OCI-LY7 (cell line): ENCODE data around the gene MRFAP1. TPM values are rescaled to one million over a fixed set of nuclear protein-coding genes. Genes with fewer than 3 reads are reported as not detected.

Source experiments
- BruUV-seq: library from RNA; stranded (reverse); fragments of 400-500 nt; replicated peaks from 2 replicates; lab custom pipeline; 2021; lab: Mats Ljungman, UMichigan
- CTCF ChIA-PET: fragments of 300-600 bp; sonication (Branson Sonifier 250); formaldehyde crosslinking; loops from one replicate; lab custom pipeline; 2022; ENCODE audit warnings: antibody characterized with exemption; ENCODE audit not compliant: unreplicated experiment; lab: Charles Lee
- POLR2A ChIA-PET: fragments of 300-600 bp; sonication (Branson Sonifier 250); formaldehyde crosslinking; loops from one replicate; lab custom pipeline; 2022; ENCODE audit warnings: antibody characterized with exemption; lab: Charles Lee
- DNase-seq: peaks from one replicate; pipeline ENCODE4 v3.0.0-alpha.2; 2015; ENCODE audit warnings: low spot score
- H2AFZ ChIP-seq: fragments of 200-600 bp; sonication (generic), shearing (Covaris generic); 2 replicates; pipeline ENCODE4 v1.6.1; 2014; ENCODE audit warnings: mild to moderate bottlenecking, antibody characterized with exemption, low read length, moderate library complexity
- H3K27ac ChIP-seq: fragments of 200-600 bp; sonication (generic); 2 replicates; pipeline ENCODE4 v1.5.1; 2014; ENCODE audit warnings: mixed run types, low read depth, mild to moderate bottlenecking, moderate library complexity, low read length, inconsistent platforms; ENCODE audit not compliant: poor library complexity, severe bottlenecking
- H3K36me3 ChIP-seq: fragments of 200-600 bp; sonication (generic); 2 replicates; pipeline ENCODE4 v1.6.1; 2014; ENCODE audit warnings: mild to moderate bottlenecking, antibody characterized with exemption, low read length, moderate library complexity, mixed read lengths; ENCODE audit not compliant: insufficient read depth
- H3K4me1 ChIP-seq: fragments of 200-600 bp; sonication (generic); 2 replicates; pipeline ENCODE4 v1.5.1; 2014; ENCODE audit warnings: mild to moderate bottlenecking, low read length; ENCODE audit not compliant: insufficient read depth, poor library complexity, severe bottlenecking
- H3K4me2 ChIP-seq: fragments of 200-600 bp; sonication (generic); 2 replicates; pipeline ENCODE4 v1.6.1; 2014; ENCODE audit warnings: mild to moderate bottlenecking, low read length
- H3K4me3 ChIP-seq: fragments of 200-600 bp; sonication (generic); 2 replicates; pipeline ENCODE4 v1.5.1; 2014; ENCODE audit warnings: mild to moderate bottlenecking, low read depth, low read length; ENCODE audit not compliant: poor library complexity, severe bottlenecking
- H3K79me2 ChIP-seq: fragments of 200-600 bp; sonication (generic); 2 replicates; pipeline ENCODE4 v1.6.1; 2016; ENCODE audit warnings: low read depth, mild to moderate bottlenecking, low read length, moderate library complexity, mixed read lengths; ENCODE audit not compliant: insufficient read depth
- H3K9me2 ChIP-seq: fragments of 200-600 bp; sonication (generic); 2 replicates; pipeline ENCODE4 v1.6.1; 2016; ENCODE audit warnings: mild to moderate bottlenecking, low read length, mixed read lengths; ENCODE audit not compliant: insufficient read depth
- H3K9me3 ChIP-seq: fragments of 200-600 bp; sonication (generic); 2 replicates; pipeline ENCODE4 v1.6.1; 2014; ENCODE audit warnings: mild to moderate bottlenecking, mixed run types, low read length, mixed read lengths
- H4K20me1 ChIP-seq: fragments of 200-600 bp; sonication (generic); 2 replicates; pipeline ENCODE4 v1.6.1; 2014; ENCODE audit warnings: mild to moderate bottlenecking, antibody characterized with exemption, low read length, moderate library complexity, mixed read lengths; ENCODE audit not compliant: insufficient read depth
- CTCF ChIP-seq: fragments of 200-600 bp; sonication (generic); conservative IDR thresholded peaks from 2 replicates; pipeline ENCODE4 v1.5.1; 2014; ENCODE audit warnings: mild to moderate bottlenecking, antibody characterized with exemption, low read length, moderate library complexity, mixed read lengths
- EZH2phosphoT487 ChIP-seq: fragments of 200-600 bp; sonication (generic); IDR thresholded peaks from 2 replicates; pipeline ENCODE4 v1.6.1; 2018; ENCODE audit warnings: low read depth, borderline replicate concordance, mild to moderate bottlenecking, mixed run types, antibody characterized with exemption, low read length, moderate library complexity, mixed read lengths
- intact Hi-C: fragments of 100-400 bp; cut with micrococcal nuclease; formaldehyde crosslinking; loops from one replicate; pipeline ENCODE4 v1.10.0; 2022; ENCODE audit not compliant: unreplicated experiment
- total RNA-seq, 2 experiments: library from RNA; depleted of rRNA in 1 of 2; stranded (reverse); fragments of >200 nt in 1 of 2; shearing (Covaris generic) in 1 of 2; gene quantifications; 2 replicates each; pipeline ENCODE4 v1.2.3, GENCODE V29; 2014 to 2022

The MRFAP1 gene
- total RNA-seq, 2 experiments from 2014 or later, result 90.8 to 224 TPM

GRCh38 chr4:6610856-6611430 is 29.5 kb upstream of the MRFAP1 start:
- Histone ChIP-seq H4K20me1 (no peaks in the 10 kb centered on the region), H3K79me2 (no peaks in the 10 kb centered on the region), H3K4me3 (no peak overlapping the region), H3K27ac (no peak overlapping the region), H2AFZ (no peak overlapping the region), H3K4me1 (no peaks in the 10 kb centered on the region), H3K36me3 (peaks cover 8% of the 10 kb centered on the region), H3K9me2 (no peaks in the 10 kb centered on the region), H3K4me2 (no peak overlapping the region), H3K9me3 (no peaks in the 10 kb centered on the region)
- POLR2A ChIA-PET, result no interaction called here
- intact Hi-C loops, result no loop called here
- TF ChIP-seq EZH2phosphoT487 (no peak), CTCF (no peak)
- no peak for DNase-seq
- BruUV-seq, result no TSS peak
- CTCF ChIA-PET, result no interaction called here

- Histone ChIP-seq H4K20me1 (no peaks in the 10 kb centered on the region), H3K79me2 (no peaks in the 10 kb centered on the region), H3K27ac (no peak overlapping the region), H3K9me2 (no peaks in the 10 kb centered on the region), H3K4me3 (no peak overlapping the region), H3K9me3 (no peaks in the 10 kb centered on the region), H2AFZ (no peak overlapping the region), H3K36me3 (peaks cover 16% of the 10 kb centered on the region), H3K4me2 (no peak overlapping the region), H3K4me1 (no peaks in the 10 kb centered on the region)
- TF ChIP-seq EZH2phosphoT487 (no peak), CTCF (no peak)
- DNase-seq, result no peak
- POLR2A ChIA-PET, result interaction anchor here (0.7 to 1.2 kb wide), 2 partner anchors 20 to 451 kb away, joined by 3 to 4 read pairs; no protein-coding TSS in a partner anchor
- CTCF ChIA-PET, result interaction anchor here (0.5 kb wide), 1 partner anchor 100 kb away, joined by 3 read pairs; no protein-coding TSS in a partner anchor
- no TSS peak for BruUV-seq
- intact Hi-C loops, result no loop called here
Observed at GRCh38 chr4:6612961-6613675, 27.4 kb upstream of the MRFAP1 start.
